Adrenal gland (tissue), 12 donors: ENCODE results near the gene MRPS5. TPM values are rescaled to one million over a fixed set of nuclear protein-coding genes. Genes with fewer than 3 reads are reported as not detected.

Source experiments
- DNase-seq, 7 donors: peaks; one replicate each; pipeline ENCODE4 v3.0.0-alpha.2; 2019 to 2020
- H3K27ac ChIP-seq, 5 donors: fragments of 200-600 bp; sonication (generic) in 4 of 5; 1 replicate in 3 of 5; 2 replicates in 2 of 5; pipeline versions ENCODE4 v1.5.1 to v1.8.0; 2016 to 2020; ENCODE audit warnings: mild to moderate bottlenecking in 1 of 5
- H3K27me3 ChIP-seq: fragments of 200-600 bp; 2 replicates; pipeline ENCODE4 v1.8.0; 2021
- H3K36me3 ChIP-seq, 2 donors: fragments of 200-600 bp; replicated peaks in 1 of 2; 1 replicate in 1 of 2; 2 replicates in 1 of 2; pipeline versions ENCODE4 v1.5.1 to v1.8.0; 2018 to 2022
- H3K4me1 ChIP-seq, 2 donors: fragments of 200-600 bp; replicated peaks in 1 of 2; 1 replicate in 1 of 2; 2 replicates in 1 of 2; pipeline versions ENCODE4 v1.5.1 to v1.8.0; 2018 to 2021
- H3K4me3 ChIP-seq, 4 donors: fragments of 200-600 bp; sonication (generic) in 3 of 4; one replicate each; pipeline ENCODE4 v1.5.1; 2016 to 2018
- H3K9me3 ChIP-seq, 3 donors: fragments of 200-600 bp; sonication (generic) in 1 of 3; replicated peaks in 1 of 3; 1 replicate in 2 of 3; 2 replicates in 1 of 3; pipeline versions ENCODE4 v1.5.1 to v1.8.0; 2016 to 2021
- CTCF ChIP-seq, 6 experiments: fragments of 450-650 bp in 4 of 6; fragments of 200-600 bp in 2 of 6; sonication (generic) in 1 of 6; IDR thresholded peaks; 1 replicate in 5 of 6; 2 replicates in 1 of 6; pipeline versions ENCODE4 v1.5.1 to v1.8.0; 2016 to 2021; ENCODE audit warnings: antibody characterized with exemption in 6 of 6, mild to moderate bottlenecking in 2 of 6, moderate library complexity in 1 of 6
- POLR2A ChIP-seq, 2 donors: fragments of 450-650 bp; IDR thresholded peaks; one replicate each; pipeline ENCODE4 v1.6.1; 2017; ENCODE audit warnings: antibody characterized with exemption in 2 of 2, mild to moderate bottlenecking in 2 of 2, moderate library complexity in 1 of 2
- WGBS, 4 donors: extraction: QIAGEN DNeasy Blood & Tissue Kit in 2 of 4; methylation state at CpG; one replicate each; pipeline versions ENCODE4 v1.1.5 to v1.1.7; 2013 to 2017; 5-methylcytosine and 5-hydroxymethylcytosine counted together
- intact Hi-C, 2 donors: fragments of 100-400 bp; cut with DNase I; formaldehyde crosslinking; loops; one replicate each; pipeline versions ENCODE4 v1.14.1 to v1.15.0; 2022 to 2023
- polyA plus RNA-seq, 3 donors: library from polyadenylated mRNA; stranded (reverse); fragments of 200-250 nt in 2 of 3; fragments of 350-450 nt in 1 of 3; fragmentation: Illumina TruSeq in 1 of 3; extraction: RNeasy Lipid Tissue Mini Kit (QIAGEN cat#74804) in 1 of 3; gene quantifications; one replicate each; pipeline ENCODE4 v1.2.3, GENCODE V29; 2013 to 2014
- total RNA-seq, 9 donors: library from RNA; depleted of rRNA in 4 of 9; stranded (reverse); fragments of >200 nt in 4 of 9; fragments of 120-200 nt in 1 of 9; fragmentation: NEBNext Ultra II Directional in 1 of 9; extraction: Animal tissue kit (Norgen Biotek cat#: 25700) in 1 of 9; gene quantifications; one replicate each; pipeline versions ENCODE4 v1.1.0 to v1.2.4, GENCODE V29; 2013 to 2023
- donor health status: healthy with polysubstance abuse.
- donor health status: Bipolar disorder and iron deficiency.
- donor health status: DM: yes; HTN: yes; CAD: no.
- donor health status: DM: no; HTN: no; CAD: no.
- donor health status: DM: no; HTN: no; CAD: no.
- donor health status: DM: yes; HTN: yes; CAD: no.

MRPS5 gene
- total and polyA plus RNA-seq, 12 donors, result 41.0 to 99.0 (median 60.3) TPM

- DNase-seq, result no peak
- TF ChIP-seq POLR2A (IDR thresholded peaks at IDR 0.05) (no peak), CTCF (IDR thresholded peaks at IDR 0.05) (no peak)
- H3K36me3 ChIP-seq, result peaks cover 0 to 43% of the 10 kb centered on the region in 2 donors
- WGBS, 4 donors, result 88 to 93% (median 90%) methylated on average over 7 of the region's 7 CpGs
- peaks cover 0 to 3% of the 10 kb centered on the region in 2 donors for H3K4me1 ChIP-seq
- H3K27ac ChIP-seq, result no peak overlapping the region
- intact Hi-C loops, result no loop called here
- H3K9me3 ChIP-seq, result no peaks in the 10 kb centered on the region
- no peak overlapping the region for H3K4me3 ChIP-seq
- no peaks in the 10 kb centered on the region for H3K27me3 ChIP-seq
Measured at GRCh38 chr2:95113464-95113863, 8.1 kb downstream of the MRPS5 start.

DNA sequence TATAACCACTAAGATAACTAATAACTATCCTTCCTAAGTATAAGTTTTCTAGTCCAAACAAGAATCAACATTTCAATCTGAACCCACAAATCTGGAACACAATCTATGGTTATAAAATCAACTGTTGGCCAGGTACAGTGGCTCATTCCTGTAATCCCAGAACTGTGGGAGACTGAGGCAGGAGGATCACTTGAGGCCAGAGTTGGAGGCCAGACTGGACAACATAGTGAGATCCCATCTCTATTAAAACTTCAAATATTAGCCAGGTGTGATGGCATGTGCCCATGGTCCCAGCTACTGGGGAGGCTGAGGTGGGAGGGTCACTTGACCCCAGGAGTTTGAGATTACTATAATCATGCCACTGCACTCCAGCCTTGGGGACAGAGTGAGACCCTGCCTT, 11.2 kb downstream of the MRPS5 start:
- Histone ChIP-seq H3K4me1 (no peaks in the 10 kb centered on the region), H3K36me3 (peaks cover 0 to 63% of the 10 kb centered on the region in 2 donors), H3K27me3 (no peaks in the 10 kb centered on the region), H3K27ac (no peak overlapping the region), H3K4me3 (no peak overlapping the region), H3K9me3 (no peaks in the 10 kb centered on the region)
- no peak for DNase-seq
- intact Hi-C loops, result no loop called here
- no peak for TF ChIP-seq POLR2A (IDR thresholded peaks at IDR 0.05)
- no peak for TF ChIP-seq CTCF (IDR thresholded peaks at IDR 0.05)

- no peaks in the 10 kb centered on the region for H3K9me3 ChIP-seq
- H3K27ac ChIP-seq, result no peak overlapping the region
- DNase-seq, result no peak
- TF ChIP-seq POLR2A (IDR thresholded peaks at IDR 0.05) (no peak), CTCF (IDR thresholded peaks at IDR 0.05) (no peak)
- WGBS, 4 donors, result 90 to 93% (median 90%) methylated on average over 6 of the region's 6 CpGs
- intact Hi-C loops, result loop anchor here in 1 of 2 donors (10.0 kb wide), 1 partner anchor 84 kb away; the partner anchor contains the start of gene MAL
- H3K4me1 ChIP-seq, result no peaks in the 10 kb centered on the region
- H3K4me3 ChIP-seq, result no peak overlapping the region
- H3K27me3 ChIP-seq, result no peaks in the 10 kb centered on the region
- H3K36me3 ChIP-seq, result peaks cover 0 to 70% of the 10 kb centered on the region in 2 donors
Measured at GRCh38 chr2:95109260-95109659, 12.3 kb downstream of the MRPS5 start.

GRCh38 chr2:95106081-95106480, 15.5 kb downstream of the MRPS5 start:
- peak in 2 of 7 donors; percentile 47 to 51 for DNase-seq
- H3K4me3 ChIP-seq, result no peak overlapping the region
- peaks cover 0 to 5% (median 0%) of the 10 kb centered on the region in 3 donors for H3K9me3 ChIP-seq
- no peaks in the 10 kb centered on the region for H3K4me1 ChIP-seq
- peak overlapping the region in 1 of 5 donors; percentile 40 for H3K27ac ChIP-seq
- TF ChIP-seq CTCF (IDR thresholded peaks at IDR 0.05) (no peak), POLR2A (IDR thresholded peaks at IDR 0.05) (no peak)
- intact Hi-C loops, result loop anchor here in 1 of 2 donors (10.0 kb wide), 1 partner anchor 81 kb away; the partner anchor contains the start of gene MAL
- WGBS, 4 donors, result 60 to 75% (median 70%) methylated on average over 2 of the region's 2 CpGs
- peaks cover 0 to 83% of the 10 kb centered on the region in 2 donors for H3K36me3 ChIP-seq
- no peaks in the 10 kb centered on the region for H3K27me3 ChIP-seq
